Measurements from ENCODE around the gene DNMT3B. TPM values are rescaled to one million over a fixed set of nuclear protein-coding genes. Genes with fewer than 3 reads are reported as not detected.
"Not testable (repeated sequence)": the region's sequence is repeated elsewhere in the genome, so short reads cannot be mapped to it uniquely, and the experiment has no call there.

Gene DNMT3B
- total and polyA plus RNA-seq, 4 donors = 0.31 to 3.1 (median 0.90) TPM

DNA sequence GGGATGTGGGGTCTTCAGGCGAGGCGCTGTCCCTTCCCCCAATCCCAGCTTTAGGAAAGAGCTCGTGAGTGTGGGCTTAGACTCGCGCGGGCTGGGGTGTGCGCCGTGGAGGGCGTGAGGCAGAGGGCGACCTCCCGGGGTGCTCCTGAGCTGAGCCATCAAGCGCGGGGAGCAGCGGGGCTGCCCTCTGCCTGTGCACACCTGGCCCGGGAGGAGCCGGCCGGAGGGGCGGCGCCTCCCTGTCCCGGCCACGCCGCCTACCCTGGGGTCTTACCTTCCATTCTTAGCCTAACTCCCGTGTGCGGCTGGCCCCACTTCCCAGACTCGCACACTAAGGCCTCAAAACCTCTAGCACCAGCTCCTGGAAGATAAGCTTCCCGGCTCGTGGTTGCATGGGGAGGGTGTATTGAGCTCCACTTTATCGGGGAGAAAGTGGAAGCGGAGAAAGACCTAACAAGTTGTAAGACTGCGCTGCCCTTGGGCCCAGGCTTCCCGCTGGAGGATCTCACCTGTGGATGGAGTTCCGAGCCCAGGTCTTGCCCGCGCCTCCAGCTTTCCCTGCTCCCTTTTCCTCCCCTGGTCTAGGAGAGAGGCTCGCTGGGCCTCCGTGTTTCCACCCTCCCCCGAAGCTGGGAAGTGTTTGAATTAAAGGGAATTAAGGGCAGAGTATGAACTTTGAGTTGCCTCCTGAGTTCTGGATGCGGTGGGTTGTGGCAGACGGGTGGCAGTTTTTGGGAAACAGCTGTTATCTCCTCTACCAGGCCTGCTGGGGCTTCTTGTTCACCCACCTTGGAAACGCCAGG is 1.2 kb downstream of the DNMT3B start:
- ATAC-seq (ENCODE audit: insufficient read depth, low FRiP score) = no peak
- no peak for TF ChIP-seq CTCF (IDR thresholded peaks at IDR 0.05; ENCODE audit: control extremely low read depth, extremely low read depth)
- DNase-seq = peak in 2 of 3 donors; percentile 6 to 20
- peak overlapping the region; percentile 11 to 42 for H3K9ac ChIP-seq (ENCODE audit: insufficient read depth in 1 of 2, low read length in 2 of 2)
- WGBS, 2 donors = 8 to 18% methylated on average over 39 to 40 of the region's 40 CpGs
- H3K27ac ChIP-seq (ENCODE audit: low read depth in 1 of 2, low read length in 1 of 2) = no peak overlapping the region
- no peaks in the 10 kb centered on the region for H3K27me3 ChIP-seq (ENCODE audit: control insufficient read depth in 3 of 3, insufficient read depth in 3 of 3, low read length in 2 of 3)
- H3K4me1 ChIP-seq (ENCODE audit: control insufficient read depth in 5 of 5, insufficient read depth in 5 of 5, low read length in 5 of 5) = peaks cover 0 to 18% (median 9%) of the 10 kb centered on the region in 5 donors
- no peaks in the 10 kb centered on the region for H3K36me3 ChIP-seq (ENCODE audit: control insufficient read depth in 4 of 4, insufficient read depth in 4 of 4, low read length in 4 of 4)
- H3K9me3 ChIP-seq (ENCODE audit: control insufficient read depth in 4 of 4, insufficient read depth in 3 of 4, low read length in 3 of 4) = no peaks in the 10 kb centered on the region
- peak overlapping the region; percentile 80 for H3K4me3 ChIP-seq

DNA sequence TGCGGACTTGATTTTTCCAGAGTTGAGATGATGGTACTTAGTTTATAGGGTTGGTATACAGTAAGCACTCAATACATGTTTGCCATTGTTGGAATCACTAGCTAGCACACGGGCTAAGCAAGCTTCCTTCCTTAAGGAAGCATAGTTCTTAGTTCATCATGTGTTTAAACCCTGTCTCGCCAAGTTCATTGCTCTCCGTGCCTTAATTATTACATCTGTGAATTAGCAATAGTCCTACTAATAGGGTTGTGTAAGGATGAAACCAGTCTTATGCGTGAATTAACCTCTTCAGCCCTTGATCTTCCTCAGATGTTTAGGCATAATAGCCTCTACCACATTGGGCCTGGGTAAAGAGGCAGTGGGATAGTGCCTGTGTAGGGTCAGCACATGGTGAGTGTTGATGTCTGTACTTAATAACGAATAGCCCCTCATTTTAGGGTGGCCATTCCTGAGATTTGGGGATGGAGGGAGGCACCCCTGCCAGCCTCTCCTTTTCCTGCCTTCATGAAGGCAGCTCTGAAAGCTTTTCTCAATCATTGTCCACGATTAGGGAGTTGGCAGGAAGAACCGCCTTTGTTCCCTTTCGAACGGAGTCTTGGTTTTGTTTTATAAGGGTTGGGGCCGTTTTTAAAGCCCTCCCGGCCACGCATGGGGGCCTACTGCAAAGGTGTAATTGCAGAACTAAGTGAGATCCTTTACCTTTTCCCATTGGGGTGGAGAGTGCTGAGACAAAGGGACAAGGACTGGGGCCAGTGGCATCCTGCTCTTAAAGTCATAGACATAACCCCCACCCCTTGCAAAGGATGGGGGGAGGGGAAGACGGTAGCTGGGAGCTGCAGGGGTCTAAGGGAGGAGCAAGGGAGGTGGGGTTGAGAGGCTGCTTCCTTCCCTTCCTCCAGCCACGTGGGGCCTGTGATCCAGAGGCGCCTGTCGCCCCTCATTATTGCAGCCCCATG is 2.1 kb downstream of the DNMT3B start:
- Histone ChIP-seq H3K4me3 (no peak overlapping the region), H3K27me3 (ENCODE audit: control insufficient read depth in 3 of 3, insufficient read depth in 3 of 3, low read length in 2 of 3) (no peaks in the 10 kb centered on the region), H3K27ac (ENCODE audit: low read depth in 1 of 2, low read length in 1 of 2) (no peak overlapping the region), H3K4me1 (ENCODE audit: control insufficient read depth in 5 of 5, insufficient read depth in 5 of 5, low read length in 5 of 5) (peaks cover 0 to 18% (median 9%) of the 10 kb centered on the region in 5 donors), H3K9me3 (ENCODE audit: control insufficient read depth in 4 of 4, insufficient read depth in 3 of 4, low read length in 3 of 4) (no peaks in the 10 kb centered on the region), H3K36me3 (ENCODE audit: control insufficient read depth in 4 of 4, insufficient read depth in 4 of 4, low read length in 4 of 4) (no peaks in the 10 kb centered on the region), H3K9ac (ENCODE audit: insufficient read depth in 1 of 2, low read length in 2 of 2) (no peak overlapping the region)
- peak in 2 of 3 donors; percentile 11 to 21 for DNase-seq
- TF ChIP-seq CTCF (IDR thresholded peaks at IDR 0.05; ENCODE audit: control extremely low read depth, extremely low read depth) = no peak
- 33 to 52% methylated on average over 17 of the region's 17 CpGs for WGBS, 2 donors
- no peak for ATAC-seq (ENCODE audit: insufficient read depth, low FRiP score)

DNA sequence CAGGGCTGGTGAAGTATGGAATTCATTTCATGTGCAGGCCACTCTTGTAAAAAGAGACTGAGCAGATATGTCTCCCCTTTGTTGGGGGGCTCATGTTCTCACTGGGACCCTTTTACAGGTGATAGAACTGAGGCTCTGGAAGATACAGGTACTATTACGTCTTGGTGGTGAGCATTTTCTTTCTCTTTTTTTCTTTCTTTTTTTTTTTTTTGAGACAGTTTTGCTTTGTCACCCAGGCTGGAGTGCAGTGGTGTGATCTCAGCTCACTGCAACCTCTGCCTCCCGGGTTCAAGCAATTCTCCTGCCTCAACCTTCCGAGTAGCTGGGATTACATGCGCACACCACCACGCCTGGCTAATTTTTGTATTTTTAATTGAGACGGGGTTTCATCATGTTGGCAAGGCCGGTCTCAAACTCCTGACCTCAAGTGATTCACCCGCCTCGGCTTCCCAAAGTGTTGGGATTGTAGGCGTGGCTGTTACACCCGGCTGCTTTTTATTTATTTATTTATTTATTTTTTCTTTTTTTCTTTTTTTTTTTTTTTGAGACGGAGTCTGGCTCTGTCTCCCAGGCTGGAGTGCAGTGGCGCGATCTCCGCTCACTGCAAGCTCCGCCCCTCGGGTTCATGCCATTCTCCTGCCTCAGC is 3.2 kb downstream of the DNMT3B start:
- not testable (repeated sequence) for H3K9ac ChIP-seq (ENCODE audit: insufficient read depth in 1 of 2, low read length in 2 of 2); H3K27ac ChIP-seq (ENCODE audit: low read depth in 1 of 2, low read length in 1 of 2); DNase-seq; H3K36me3 ChIP-seq (ENCODE audit: control insufficient read depth in 4 of 4, insufficient read depth in 4 of 4, low read length in 4 of 4); ATAC-seq (ENCODE audit: insufficient read depth, low FRiP score); H3K9me3 ChIP-seq (ENCODE audit: control insufficient read depth in 4 of 4, insufficient read depth in 3 of 4, low read length in 3 of 4); H3K4me3 ChIP-seq; H3K27me3 ChIP-seq (ENCODE audit: control insufficient read depth in 3 of 3, insufficient read depth in 3 of 3, low read length in 2 of 3)
- 88 to 93% methylated on average over 16 to 17 of the region's 17 CpGs for WGBS, 2 donors
- peaks cover 0 to 18% (median 9%) of the 10 kb centered on the region in 5 donors for H3K4me1 ChIP-seq (ENCODE audit: control insufficient read depth in 5 of 5, insufficient read depth in 5 of 5, low read length in 5 of 5)
